Type B pancreatic cell (in vitro differentiated cells): ENCODE data around the gene CLRN3. TPM values are rescaled to one million over a fixed set of nuclear protein-coding genes. Genes with fewer than 3 reads are reported as not detected.

Experiments
- DNase-seq: peaks from one replicate; pipeline ENCODE4 v3.0.0; 2021; ENCODE audit warnings: mixed read lengths; ENCODE audit not compliant: unreplicated experiment; ENCODE audit errors: extremely low spot score
- H3K27ac Mint-ChIP-seq: 2 replicates; pipeline ENCODE4 v1.8.0; 2021; ENCODE audit warnings: mild to moderate bottlenecking, mixed read lengths
- H3K27me3 Mint-ChIP-seq: 2 replicates; pipeline ENCODE4 v1.8.0; 2021; ENCODE audit warnings: mixed read lengths
- H3K36me3 Mint-ChIP-seq: 2 replicates; pipeline ENCODE4 v1.8.0; 2021; ENCODE audit warnings: mixed read lengths
- H3K4me1 Mint-ChIP-seq: one replicate; pipeline ENCODE4 v1.8.0; 2021; ENCODE audit warnings: mixed read lengths; ENCODE audit not compliant: unreplicated experiment
- H3K4me3 Mint-ChIP-seq: 2 replicates; pipeline ENCODE4 v1.8.0; 2021; ENCODE audit warnings: mild to moderate bottlenecking, mixed read lengths
- H3K9me3 Mint-ChIP-seq: 2 replicates; pipeline ENCODE4 v1.8.0; 2021; ENCODE audit warnings: mixed read lengths
- long read RNA-seq: library from polyadenylated mRNA; unstranded; transcript quantifications from one replicate; pipeline ENCODE4 v2.0.0, GENCODE V29; 2020
- total RNA-seq: library from RNA; stranded (reverse); gene quantifications from 2 replicates; pipeline ENCODE4 v1.2.1, GENCODE V29; 2021; ENCODE audit warnings: low replicate concordance
- TF ChIP-seq, protein P1 (sequence below): fragments of 200-600 bp; sonication (generic); conservative IDR thresholded peaks from 2 replicates; pipeline ENCODE4 v1.5.0; 2021; ENCODE audit warnings: antibody characterized with exemption, mild to moderate bottlenecking

Gene CLRN3, protein sequence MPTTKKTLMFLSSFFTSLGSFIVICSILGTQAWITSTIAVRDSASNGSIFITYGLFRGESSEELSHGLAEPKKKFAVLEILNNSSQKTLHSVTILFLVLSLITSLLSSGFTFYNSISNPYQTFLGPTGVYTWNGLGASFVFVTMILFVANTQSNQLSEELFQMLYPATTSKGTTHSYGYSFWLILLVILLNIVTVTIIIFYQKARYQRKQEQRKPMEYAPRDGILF
- total RNA-seq: 2.2 and 6.6 TPM in 2 replicates
- long read RNA-seq, transcript CLRN3-201 (3 exons, 1,152 nt): major isoform, 11 of 13 reads
- long read RNA-seq, partial matches to known transcripts: 0 of 13 reads
- long read RNA-seq, other reads (novel, unspliced or antisense): 2 of 13 reads

GRCh38 chr10:127892743-127893142 lies at the start of gene CLRN3:
CLRN3 (minus strand) TSS chr10:127892941; CDS start chr10:127892784, 157 bp downstream.
- TF ChIP-seq, protein P1, sequence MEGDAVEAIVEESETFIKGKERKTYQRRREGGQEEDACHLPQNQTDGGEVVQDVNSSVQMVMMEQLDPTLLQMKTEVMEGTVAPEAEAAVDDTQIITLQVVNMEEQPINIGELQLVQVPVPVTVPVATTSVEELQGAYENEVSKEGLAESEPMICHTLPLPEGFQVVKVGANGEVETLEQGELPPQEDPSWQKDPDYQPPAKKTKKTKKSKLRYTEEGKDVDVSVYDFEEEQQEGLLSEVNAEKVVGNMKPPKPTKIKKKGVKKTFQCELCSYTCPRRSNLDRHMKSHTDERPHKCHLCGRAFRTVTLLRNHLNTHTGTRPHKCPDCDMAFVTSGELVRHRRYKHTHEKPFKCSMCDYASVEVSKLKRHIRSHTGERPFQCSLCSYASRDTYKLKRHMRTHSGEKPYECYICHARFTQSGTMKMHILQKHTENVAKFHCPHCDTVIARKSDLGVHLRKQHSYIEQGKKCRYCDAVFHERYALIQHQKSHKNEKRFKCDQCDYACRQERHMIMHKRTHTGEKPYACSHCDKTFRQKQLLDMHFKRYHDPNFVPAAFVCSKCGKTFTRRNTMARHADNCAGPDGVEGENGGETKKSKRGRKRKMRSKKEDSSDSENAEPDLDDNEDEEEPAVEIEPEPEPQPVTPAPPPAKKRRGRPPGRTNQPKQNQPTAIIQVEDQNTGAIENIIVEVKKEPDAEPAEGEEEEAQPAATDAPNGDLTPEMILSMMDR: no peak

DNA sequence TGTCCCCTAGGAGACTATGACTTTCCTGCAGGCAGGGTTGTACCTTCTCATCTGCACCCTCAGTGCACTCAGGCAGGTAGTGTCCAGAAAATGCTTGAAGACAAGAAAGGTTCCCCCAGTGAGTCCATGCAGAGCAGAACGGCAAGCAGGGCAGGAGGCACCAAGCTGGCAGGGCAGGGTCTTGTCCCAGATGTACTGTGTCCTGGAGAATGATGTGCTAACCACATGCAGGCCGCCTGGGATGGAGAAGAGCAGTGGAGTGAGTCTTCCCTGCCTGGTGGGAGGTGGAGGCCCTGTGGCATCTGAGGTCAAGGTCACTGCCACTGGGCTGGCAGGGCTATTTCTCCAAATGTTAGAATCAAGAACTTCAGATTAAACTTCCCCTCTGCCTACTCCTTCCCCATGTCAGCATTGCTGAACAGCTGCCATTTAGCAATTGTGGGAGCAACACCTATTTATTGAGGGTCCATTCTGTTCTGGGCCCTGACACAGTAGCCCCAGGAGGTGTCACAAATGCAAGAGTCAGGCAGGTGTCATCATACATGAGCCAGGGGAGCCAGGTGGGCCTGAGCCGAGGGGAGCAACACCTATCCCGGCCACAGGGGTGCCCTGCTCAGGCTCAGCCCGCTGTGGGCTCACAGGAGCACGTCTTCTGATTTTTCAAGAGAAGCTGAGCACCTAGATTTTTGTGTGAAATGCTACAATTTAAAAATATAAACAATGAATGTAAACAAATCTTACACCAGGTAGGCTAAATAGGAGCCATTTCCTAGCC lies 48.3 kb upstream of the CLRN3 start:
- H3K4me1 Mint-ChIP-seq: peaks cover 20% of the 10 kb centered on the region
- no peak overlapping the region for H3K4me3 Mint-ChIP-seq
- peaks cover 41% of the 10 kb centered on the region for H3K27me3 Mint-ChIP-seq
- TF ChIP-seq, protein P1: no peak
- no peak for DNase-seq
- no peak overlapping the region for H3K27ac Mint-ChIP-seq
- H3K9me3 Mint-ChIP-seq: peaks cover 4% of the 10 kb centered on the region
- no peaks in the 10 kb centered on the region for H3K36me3 Mint-ChIP-seq

More at GRCh38 chr10:127892743-127893142, at the start of gene CLRN3:
- Mint-ChIP-seq H3K4me1 (peaks cover under 1% of the 10 kb centered on the region), H3K27ac (peak within 1 kb of the TSS; percentile 10), H3K27me3 (peaks cover 11% of the 10 kb centered on the region), H3K9me3 (no peaks in the 10 kb centered on the region), H3K36me3 (no peaks in the 10 kb centered on the region), H3K4me3 (peak within 1 kb of the TSS; percentile 49)
- no peak for DNase-seq

DNA sequence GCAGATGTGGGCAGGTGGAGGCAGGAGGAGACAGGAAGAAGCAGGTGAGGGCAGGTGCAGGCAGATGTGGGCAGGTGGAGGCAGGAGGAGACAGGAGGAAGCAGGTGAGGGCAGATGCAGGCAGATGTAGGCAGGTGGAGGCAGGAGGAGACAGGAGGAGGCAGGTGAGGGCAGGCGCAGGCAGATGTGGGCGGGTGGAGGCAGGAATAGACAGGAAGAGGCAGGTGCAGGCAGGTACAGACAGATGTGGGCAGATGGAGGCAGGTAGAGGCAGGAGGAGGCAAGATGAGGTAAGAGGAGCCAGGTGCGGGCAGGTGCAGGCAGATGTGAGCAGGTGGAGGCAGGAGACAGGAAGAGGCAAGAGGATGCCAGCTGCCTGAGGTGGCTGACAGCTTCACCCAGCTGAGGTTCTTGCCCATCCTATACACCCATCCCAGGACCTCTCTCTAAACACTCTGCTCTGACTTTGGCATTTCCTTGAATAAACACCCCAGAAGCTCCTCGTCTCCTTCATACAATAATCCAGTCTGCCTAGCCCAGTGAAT lies 47.1 kb upstream of the CLRN3 start:
- H3K9me3 Mint-ChIP-seq: peaks cover 4% of the 10 kb centered on the region
- H3K27me3 Mint-ChIP-seq: peaks cover 44% of the 10 kb centered on the region
- DNase-seq: no peak
- no peaks in the 10 kb centered on the region for H3K36me3 Mint-ChIP-seq
- H3K4me3 Mint-ChIP-seq: no peak overlapping the region
- no peak overlapping the region for H3K27ac Mint-ChIP-seq
- H3K4me1 Mint-ChIP-seq: peaks cover 20% of the 10 kb centered on the region
- TF ChIP-seq, protein P1: no peak

- no peak for DNase-seq
- peaks cover 14% of the 10 kb centered on the region for H3K4me1 Mint-ChIP-seq
- no peaks in the 10 kb centered on the region for H3K9me3 Mint-ChIP-seq
- no peak overlapping the region for H3K4me3 Mint-ChIP-seq
- peaks cover 37% of the 10 kb centered on the region for H3K27me3 Mint-ChIP-seq
- TF ChIP-seq, protein P1: no peak
- no peaks in the 10 kb centered on the region for H3K36me3 Mint-ChIP-seq
- H3K27ac Mint-ChIP-seq: no peak overlapping the region
Measured at GRCh38 chr10:127937915-127938463, 45.2 kb upstream of the CLRN3 start.

- Mint-ChIP-seq H3K4me3 (no peak overlapping the region), H3K36me3 (no peaks in the 10 kb centered on the region), H3K4me1 (peaks cover 6% of the 10 kb centered on the region), H3K9me3 (no peaks in the 10 kb centered on the region), H3K27me3 (peaks cover 32% of the 10 kb centered on the region), H3K27ac (no peak overlapping the region)
- TF ChIP-seq, protein P1: no peak
- no peak for DNase-seq
Measured at GRCh38 chr10:127937069-127937468, 44.3 kb upstream of the CLRN3 start.
